IMR-90 (cell line): ENCODE measurements around the gene RABGAP1.

Source experiments
- BHLHE40 ChIP-seq: fragments of 150-350 bp; IDR thresholded peaks from 2 replicates; pipeline ENCODE4 v1.6.1; 2016; ENCODE audit warnings: mild to moderate bottlenecking, low read depth, low read length
- POLR2A ChIP-seq: IDR thresholded peaks from 2 replicates; pipeline ENCODE4 v1.6.1; 2012; ENCODE audit warnings: mild to moderate bottlenecking, low read depth, low read length
- TF ChIP-seq, protein P1 (sequence below): conservative IDR thresholded peaks from 2 replicates; pipeline ENCODE4 v1.5.1; 2012; ENCODE audit warnings: mild to moderate bottlenecking, low read depth, low read length, improper control_type of control experiment

DNA sequence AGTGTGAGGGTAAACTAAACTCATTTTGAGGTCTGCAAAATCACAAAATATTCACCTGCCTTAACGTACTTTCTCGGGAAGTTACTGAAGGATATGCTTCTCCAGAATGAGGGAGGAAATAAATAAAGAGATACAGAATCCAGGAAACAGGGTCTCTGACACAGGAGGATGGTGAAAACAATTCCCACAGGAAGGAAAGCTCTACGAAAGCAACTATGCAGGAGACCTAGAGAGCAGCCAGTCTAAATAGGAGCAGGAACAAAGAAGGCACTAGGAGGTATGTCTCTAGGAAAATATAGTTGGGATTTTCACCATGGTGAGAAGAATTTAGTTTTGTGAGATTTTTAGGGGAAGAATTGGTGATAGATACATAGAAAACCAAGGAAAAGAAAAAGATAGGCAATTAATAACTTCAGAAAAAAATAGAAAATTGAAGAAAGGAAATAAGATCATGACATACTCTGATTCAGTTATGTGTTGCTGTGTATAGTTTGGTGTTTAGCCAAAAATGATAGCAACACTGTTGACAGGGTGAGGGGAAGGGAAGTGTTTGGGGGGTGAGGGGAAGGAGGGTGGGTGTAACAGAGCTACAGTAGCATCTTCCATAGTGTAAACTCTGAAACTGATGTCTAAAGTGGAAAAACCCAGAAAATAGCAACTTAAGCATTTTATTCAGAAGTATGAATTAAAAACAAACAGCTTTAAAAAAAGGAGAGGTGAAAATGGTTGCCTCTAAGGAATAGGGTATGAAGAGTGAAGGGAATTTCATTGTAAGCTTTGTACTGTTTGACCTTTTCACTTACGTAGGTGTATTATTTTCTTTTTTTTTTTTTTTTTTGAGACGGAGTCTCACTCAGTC is 102.5 kb downstream of the RABGAP1 start:
- no peak for TF ChIP-seq BHLHE40
- TF ChIP-seq, protein P1, sequence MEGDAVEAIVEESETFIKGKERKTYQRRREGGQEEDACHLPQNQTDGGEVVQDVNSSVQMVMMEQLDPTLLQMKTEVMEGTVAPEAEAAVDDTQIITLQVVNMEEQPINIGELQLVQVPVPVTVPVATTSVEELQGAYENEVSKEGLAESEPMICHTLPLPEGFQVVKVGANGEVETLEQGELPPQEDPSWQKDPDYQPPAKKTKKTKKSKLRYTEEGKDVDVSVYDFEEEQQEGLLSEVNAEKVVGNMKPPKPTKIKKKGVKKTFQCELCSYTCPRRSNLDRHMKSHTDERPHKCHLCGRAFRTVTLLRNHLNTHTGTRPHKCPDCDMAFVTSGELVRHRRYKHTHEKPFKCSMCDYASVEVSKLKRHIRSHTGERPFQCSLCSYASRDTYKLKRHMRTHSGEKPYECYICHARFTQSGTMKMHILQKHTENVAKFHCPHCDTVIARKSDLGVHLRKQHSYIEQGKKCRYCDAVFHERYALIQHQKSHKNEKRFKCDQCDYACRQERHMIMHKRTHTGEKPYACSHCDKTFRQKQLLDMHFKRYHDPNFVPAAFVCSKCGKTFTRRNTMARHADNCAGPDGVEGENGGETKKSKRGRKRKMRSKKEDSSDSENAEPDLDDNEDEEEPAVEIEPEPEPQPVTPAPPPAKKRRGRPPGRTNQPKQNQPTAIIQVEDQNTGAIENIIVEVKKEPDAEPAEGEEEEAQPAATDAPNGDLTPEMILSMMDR = no peak
- TF ChIP-seq POLR2A = no peak
